Stimulated activated CD8-positive, alpha-beta memory T cell treated with anti-CD3 and anti-CD28 coated beads, Interleukin-7, amount 100 ng/mL, for 1 hour (primary cell): ENCODE measurements around the gene DES.

ENCODE experiments used
- DNase-seq, 2 donors: peaks; one replicate each; pipeline ENCODE4 v3.0.0-alpha.2; 2020; ENCODE audit warnings: low read depth in 2 of 2

Gene DES

DNA sequence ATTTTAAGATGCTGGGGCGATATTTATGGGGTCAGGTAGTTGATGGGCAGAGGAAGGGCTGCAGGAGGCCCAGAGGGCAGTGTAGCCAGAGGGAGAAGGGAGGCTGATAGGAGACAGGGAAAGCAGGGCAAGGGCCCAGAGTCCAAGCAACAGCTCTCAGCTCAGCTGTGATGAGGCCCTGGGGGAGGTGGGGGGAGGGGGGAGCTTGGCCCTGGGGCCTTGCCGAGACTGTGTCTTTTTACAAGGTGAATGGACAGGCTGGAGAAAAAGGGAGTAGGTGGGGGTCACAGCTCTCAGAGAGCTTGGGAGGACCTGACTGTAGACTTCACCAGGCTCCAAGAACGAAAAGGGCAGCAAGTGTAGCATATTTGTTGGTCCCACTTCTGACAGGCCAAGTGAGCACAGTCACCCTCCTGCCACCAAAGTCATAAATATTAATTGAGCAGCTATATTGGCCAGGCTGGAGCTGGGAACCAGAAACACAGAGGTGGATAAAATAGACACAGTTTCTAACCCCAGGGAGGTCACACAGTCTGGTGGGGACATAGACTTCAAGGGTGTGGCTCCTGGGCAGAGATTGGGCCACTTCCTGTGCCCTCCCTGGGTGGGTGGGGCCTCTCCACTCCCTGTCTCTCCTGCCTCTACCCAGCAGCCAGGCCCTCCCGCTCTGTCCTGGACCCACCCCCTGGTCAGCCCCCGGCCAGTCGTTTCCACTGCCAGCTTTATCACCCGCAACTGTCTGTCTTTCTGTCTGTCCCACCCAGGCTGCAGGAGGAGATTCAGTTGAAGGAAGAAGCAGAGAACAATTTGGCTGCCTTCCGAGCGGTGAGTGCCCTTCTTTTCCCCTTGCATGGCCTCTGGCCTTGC lies 1.4 kb downstream of the DES start:
- DNase-seq: no peak

DNA sequence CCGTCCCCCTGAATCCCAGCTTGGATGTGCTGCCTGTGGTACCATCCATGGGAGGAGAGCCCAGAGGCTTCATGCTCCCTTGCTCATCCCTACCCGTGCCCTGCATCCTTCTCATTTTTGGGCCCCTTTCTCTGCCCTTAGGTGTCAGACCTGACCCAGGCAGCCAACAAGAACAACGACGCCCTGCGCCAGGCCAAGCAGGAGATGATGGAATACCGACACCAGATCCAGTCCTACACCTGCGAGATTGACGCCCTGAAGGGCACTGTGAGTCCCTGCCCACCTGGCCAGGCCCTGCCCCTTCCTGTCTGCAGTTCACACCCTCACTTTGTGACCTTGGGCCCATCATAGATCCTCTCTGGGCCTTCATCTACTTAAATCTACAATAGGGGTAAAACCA lies 2.5 kb downstream of the DES start:
- no peak for DNase-seq

DNA sequence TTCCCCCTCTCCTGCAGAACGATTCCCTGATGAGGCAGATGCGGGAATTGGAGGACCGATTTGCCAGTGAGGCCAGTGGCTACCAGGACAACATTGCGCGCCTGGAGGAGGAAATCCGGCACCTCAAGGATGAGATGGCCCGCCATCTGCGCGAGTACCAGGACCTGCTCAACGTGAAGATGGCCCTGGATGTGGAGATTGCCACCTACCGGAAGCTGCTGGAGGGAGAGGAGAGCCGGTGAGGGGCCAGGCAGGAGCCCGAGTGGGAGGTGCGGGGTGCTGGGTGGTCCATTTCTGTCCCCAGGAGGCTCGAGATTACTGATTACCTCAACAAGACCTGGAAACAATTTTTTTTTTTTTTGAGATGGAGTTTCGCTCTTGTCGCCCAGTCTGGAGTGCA lies 3.1 kb downstream of the DES start:
- no peak for DNase-seq

DNA sequence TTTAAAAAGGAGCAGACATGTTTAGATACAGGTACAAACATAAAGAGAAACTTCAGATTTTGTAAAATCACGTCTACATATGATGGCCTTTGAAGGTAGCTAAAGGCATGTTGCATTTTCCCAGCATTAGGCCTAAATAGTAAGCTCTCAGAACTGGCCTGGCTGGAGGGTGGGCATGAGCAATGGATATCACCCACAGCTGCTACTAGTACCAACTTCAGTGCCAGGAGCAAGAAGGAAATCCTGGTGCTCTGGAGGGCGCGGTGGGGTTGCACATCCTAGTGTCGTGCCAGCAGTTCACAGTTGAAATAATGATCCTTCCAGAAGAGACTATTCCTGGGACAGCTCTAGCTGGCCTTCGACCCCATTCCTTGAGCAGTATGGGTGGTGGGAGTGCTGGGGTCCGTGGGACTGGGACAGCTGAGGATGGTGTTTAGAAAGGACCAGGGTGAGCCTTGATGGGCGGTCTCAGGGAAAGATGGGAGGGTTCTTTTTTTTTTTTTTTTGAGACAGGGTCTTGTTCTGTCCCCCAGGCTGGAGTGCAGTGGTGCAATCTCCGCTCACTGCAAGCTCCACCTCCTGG lies 4.9 kb downstream of the DES start:
- DNase-seq: no peak

DNA sequence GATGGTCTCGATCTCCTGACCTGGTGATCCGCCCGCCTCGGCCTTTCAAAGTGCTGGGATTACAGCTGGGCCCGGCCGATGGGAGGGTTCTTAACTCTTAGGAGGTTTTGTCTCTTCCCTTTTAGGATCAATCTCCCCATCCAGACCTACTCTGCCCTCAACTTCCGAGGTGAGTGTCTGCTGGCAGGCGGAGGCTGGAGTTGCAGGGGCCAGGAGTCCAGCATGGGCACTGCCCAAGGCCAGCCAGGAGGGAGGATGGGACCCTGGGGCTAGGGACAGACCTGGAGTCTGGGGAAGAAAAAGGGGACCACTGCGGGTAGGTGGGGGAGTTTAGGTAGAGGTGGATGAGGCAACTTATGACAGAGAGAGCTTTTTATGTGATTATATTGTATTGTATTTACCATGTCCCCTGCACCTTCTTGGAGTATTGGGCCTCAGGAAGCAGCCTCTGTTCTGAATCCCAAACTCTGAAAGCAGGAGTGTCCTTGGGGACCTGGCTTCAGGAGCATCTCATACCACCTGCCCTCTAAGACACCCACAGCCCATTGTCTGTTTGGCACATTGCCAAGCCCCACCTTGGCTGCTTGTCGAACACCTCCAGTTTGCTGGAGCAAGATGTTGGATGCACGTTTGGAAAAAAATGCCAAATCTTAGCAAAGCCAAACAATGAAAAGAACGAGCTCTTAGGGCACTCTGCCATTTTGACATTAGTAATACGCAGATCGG lies 5.6 kb downstream of the DES start:
- DNase-seq: no peak

DNA sequence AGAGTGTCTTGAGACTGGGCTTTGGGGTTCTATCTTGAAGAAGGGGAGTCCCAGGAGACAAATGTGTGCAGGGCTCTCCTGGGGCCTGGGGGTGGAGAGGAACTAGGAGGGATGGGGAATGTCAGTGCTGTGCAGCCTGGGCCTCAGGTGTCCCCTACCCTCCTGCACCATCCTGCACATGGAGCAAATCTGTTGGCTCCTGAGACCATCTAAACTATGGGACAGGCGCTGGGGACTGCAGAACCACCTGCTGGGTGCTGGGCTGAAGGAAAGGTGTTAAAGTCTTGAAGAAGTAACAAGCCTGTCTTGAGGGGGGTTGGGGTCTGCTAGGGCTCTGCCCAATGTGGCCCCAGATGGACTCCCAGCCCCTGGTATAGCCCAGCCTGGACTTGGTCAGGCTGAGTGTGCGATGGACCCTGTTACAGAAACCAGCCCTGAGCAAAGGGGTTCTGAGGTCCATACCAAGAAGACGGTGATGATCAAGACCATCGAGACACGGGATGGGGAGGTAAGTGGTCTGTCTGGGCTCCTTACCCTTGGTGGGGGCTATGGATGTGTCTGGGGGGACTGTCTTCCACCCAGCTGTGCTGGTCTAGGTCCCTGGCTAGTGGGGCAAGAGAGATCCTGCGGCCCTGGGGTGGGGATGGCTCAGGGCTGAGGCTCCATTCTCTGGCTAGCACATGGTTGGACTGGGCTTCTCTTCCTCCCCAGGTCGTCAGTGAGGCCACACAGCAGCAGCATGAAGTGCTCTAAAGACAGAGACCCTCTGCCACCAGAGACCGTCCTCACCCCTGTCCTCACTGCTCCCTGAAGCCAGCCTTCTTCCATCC lies 7.3 kb downstream of the DES start:
- DNase-seq: no peak

DNA sequence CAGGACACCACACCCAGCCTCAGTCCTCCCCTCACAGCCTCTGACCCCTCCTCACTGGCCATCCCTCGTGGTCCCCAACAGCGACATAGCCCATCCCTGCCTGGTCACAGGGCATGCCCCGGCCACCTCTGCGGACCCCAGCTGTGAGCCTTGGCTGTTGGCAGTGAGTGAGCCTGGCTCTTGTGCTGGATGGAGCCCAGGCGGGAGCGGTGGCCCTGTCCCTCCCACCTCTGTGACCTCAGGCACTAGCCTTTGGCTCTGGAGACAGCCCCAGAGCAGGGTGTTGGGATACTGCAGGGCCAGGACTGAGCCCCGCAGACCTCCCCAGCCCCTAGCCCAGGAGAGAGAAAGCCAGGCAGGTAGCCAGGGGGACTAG lies 7.9 kb downstream of the DES start:
- no peak for DNase-seq

DNA sequence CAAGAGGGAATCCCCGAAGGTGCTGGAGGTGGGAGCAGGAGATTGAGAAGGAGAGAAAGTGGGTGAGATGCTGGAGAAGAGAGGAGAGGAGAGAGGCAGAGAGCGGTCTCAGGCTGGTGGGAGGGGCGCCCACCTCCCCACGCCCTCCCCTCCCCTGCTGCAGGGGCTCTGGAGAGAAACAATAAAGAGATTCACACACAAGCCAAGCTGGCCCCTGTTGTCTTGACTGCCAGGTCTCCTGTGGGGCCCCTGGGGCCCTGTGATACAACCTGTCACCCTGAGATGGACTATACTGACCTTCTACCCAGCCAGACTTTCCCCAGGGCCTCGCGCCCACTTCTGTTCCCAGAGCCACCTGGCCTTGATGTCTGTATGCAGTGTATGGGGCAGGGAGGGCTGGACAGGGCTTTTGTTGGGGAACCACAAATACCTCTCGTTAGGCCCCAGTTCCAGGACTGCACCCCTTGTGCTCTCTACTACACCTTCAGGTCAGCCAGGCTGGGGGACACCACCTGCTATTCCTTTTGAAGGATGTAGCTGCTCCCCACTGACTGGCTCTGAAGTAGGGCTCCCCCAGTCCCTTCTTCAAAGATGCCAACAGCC lies 8.5 kb downstream of the DES start:
- no peak for DNase-seq

DNA sequence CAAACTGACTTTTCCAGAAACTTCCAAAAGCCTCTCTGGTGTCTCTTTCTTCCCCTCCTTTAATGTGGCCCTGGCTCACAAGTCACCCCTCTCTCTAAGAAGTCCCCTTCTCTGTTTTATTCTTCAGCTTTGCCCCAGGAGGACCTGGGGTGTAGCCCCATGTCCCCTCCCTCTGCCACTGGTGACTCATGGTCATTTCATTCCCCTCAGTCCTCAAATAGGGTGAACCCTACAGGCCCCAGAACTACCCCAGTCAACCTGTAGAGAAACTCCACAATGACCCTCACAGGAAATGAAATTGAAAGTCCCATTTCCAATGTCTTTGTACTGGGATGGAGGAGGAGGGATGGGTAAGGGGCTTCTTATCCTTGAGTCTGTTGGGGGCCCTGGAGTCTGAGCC lies 10.3 kb downstream of the DES start:
- no peak for DNase-seq

DNA sequence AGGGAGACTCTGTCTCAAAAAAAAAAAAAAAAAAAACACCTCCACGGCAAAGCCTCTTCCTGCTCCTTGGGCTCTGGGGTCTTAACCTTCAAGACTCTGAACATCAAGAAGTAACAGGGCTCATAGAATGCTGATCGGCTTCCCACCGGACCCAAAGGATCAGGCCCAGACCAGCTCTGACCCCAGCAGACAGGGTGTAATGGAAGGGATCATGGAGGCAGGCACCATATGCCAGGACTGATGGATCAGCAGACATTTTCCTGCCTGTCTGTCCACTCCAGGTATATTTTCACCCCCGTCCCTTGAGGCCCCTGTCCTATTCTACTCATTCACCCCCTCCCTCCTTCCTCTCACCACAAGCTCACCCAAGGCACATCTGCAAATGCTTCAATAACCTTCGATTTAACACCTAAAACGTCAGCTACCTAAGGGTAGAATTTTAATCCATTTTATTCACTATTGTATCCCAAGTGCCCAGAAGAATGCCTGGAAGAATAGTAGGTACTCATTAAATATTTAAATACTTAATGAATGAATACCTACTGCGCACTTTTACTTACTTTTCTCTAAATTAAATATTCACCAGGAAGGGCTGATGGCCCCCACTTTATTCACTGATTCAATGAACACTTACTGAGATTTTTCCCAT lies 11.9 kb downstream of the DES start:
- no peak for DNase-seq

DNA sequence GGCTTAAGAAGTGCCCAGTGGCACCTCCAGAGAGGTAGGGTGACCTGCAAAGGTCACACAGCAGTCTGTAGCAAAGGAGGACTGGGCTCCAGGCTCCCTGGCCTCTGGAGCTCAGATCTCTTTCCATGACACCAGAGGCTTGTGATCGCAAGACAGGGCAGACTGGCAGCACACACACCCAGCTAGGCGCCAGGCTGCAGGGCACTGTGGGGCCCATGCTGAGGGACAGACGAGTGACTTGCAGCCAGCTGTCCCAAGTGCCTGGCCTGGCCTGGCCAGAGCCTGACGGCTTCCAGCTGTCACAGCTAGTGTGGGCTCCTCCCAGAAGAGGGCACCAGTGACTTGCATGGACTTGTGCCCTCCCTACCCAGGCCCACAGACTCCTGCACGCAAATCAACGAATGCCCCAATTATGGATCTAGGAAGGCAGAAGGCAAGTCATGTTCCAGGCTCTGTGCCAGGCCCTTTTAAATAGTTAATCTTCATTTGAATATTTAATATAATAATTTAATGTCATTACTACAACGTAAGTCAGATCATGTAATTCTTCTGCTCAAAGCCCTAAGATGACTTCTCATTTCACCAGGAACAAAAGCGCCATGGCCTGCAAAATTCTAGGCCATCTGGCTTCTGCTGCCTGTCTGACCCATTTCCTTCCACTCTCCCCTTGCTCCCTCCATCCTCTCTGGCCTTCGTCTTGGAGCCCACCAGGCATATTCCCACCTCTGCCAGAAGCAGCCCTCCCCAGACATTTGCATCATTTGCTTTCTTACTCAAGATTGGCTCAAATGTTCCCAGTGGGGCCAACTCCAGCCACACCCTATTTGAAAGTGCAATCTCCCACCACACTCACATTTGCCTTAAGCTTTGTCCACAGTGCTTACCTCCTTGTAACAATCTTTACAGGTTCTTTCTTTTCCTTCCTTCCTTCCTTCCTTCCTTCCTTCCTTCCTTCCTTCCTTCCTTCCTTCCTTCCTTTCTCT lies 12.7 kb downstream of the DES start:
- DNase-seq: no peak

DNA sequence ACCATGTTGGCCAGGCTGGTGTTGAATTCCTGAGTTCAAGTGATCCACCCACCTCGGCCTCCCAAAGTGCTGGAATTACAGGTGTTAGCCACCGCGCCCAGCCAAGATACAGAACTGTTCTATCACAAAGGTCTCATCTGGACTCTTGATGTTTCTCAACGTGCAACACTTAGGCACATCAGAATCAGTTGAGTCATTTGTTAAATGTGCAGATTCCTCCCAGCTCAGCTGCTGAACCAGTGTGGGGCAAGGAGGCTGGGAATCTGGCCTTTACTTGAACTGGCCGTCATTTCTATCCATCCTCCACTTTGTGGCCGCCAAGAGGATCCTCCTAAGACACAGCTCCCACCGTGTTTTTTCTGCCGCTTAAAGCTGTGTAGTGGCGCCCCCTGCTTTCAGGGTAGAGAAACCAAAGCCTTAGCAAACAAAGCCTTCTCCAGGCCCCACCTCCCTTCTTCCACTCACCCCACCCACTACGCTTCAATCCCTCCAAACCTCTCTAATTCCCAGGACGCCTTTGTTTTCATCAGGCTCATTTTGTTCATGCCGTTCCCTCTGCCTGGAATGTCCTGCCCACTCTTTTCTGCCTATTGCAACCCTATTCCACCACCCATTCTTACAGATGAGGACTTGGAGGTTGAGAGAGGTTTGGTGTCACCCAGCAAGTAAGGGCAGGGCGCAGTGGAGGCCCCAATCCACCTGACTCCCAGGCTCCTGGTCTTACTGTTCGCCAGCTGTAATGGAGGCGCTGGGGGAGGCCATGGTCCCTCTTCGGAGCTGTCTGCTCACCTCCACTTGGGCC lies 15.7 kb downstream of the DES start:
- no peak for DNase-seq

DNA sequence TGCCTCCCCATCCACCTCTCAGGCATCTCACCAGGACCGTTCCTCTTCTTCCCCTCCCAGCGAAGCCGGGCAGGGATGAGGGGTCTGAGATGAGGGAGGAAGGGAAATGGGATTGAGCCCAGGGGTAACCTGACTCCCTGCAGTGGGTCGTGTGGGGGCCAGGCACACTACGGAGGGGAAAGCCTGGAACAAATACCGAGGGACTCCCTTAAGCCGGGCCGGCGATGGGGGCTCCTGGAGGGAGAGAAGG lies 16.2 kb downstream of the DES start:
- DNase-seq: no peak

DNA sequence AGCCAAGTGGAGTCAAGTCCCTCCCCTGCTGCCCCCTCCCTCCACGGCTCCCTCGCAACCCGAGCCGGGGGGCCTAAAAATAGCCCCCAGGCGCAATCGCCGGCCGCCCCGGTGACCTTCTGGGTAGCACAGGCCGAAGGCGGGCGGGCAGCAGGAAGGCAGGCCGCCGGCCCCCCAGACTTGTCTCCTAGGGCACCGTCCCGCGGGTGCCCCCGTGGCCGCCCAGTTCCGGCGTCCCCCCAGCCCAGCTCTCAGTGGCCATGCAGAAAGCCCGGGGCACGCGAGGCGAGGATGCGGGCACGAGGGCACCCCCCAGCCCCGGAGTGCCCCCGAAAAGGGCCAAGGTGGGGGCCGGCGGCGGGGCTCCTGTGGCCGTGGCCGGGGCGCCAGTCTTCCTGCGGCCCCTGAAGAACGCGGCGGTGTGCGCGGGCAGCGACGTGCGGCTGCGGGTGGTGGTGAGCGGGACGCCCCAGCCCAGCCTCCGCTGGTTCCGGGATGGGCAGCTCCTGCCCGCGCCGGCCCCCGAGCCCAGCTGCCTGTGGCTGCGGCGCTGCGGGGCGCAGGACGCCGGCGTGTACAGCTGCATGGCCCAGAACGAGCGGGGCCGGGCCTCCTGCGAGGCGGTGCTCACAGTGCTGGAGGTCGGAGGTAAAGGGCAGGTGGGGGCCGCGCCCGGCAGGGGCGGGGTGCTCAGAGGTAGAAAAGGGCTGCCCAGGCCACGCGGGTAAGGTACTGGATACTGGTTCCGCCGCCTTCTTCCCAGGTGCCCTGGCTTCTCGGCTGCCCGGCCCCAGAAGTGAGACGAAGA lies 16.7 kb downstream of the DES start, which contains the start of gene SPEG:
SPEG (plus strand) TSS at position 126 of the 808 bp plus-strand sequence; CDS start at position 261, 135 bp downstream.
- no peak for DNase-seq

DNA sequence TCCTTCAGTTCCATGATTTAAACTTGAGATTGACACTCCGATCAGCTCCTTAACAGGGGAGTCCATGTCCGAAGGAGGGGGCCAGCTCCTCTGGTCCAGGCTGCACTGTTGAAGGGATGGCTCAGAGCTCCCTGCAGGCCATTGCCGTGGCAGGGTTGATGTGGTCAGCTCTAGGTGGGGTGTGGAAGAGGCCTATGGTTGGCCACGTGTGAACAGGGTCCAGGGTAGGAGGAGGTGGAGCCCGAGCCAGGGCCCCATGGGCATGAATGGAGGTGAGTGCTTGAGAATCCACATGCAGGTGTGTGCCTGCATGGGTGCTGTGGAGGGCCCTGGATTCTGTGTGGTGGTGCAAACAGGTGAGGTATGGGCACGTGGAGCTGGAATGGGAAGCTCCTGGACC lies 17.5 kb downstream of the DES start:
- no peak for DNase-seq

DNA sequence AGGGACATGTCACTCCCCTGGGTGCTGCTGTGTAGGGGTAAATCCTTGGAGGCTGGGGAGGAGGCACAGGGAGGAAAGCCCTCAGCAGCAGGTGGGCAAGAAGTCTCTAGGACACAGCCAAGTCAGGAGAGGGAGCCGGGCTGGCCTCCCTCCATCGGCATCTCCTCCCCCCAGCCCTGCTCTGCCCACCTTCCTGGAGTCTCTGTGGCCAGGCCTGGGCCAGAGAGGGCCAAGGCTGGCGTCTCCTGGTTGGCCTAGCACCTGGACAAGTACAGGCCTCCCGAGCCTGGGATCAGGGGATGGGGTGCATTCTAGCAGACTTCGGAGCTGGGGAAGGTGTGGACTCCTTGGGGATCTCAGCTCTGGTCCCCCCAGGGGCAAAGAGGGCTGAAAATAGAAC lies 18.3 kb downstream of the DES start:
- DNase-seq: no peak

DNA sequence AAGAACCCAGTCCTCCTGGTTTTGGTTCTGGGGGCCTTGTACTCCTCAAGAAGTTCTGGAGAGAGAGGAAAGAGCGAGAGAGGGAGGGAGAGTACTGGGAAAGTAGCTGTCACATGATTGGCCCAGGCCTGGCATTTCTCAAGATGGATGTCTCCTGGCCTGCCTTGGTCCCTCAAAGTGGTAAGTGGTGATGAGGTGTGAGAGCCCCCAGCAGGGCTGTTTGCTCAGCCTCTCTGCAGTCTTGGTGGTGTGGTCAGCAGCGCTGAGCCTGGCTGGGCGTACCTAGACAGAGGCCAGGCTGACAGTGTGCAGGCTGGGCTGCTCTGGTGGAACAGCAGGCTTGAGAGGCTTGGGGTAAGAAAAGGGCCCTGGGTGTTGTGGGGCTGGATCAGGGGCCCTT lies 19.0 kb downstream of the DES start:
- no peak for DNase-seq

DNA sequence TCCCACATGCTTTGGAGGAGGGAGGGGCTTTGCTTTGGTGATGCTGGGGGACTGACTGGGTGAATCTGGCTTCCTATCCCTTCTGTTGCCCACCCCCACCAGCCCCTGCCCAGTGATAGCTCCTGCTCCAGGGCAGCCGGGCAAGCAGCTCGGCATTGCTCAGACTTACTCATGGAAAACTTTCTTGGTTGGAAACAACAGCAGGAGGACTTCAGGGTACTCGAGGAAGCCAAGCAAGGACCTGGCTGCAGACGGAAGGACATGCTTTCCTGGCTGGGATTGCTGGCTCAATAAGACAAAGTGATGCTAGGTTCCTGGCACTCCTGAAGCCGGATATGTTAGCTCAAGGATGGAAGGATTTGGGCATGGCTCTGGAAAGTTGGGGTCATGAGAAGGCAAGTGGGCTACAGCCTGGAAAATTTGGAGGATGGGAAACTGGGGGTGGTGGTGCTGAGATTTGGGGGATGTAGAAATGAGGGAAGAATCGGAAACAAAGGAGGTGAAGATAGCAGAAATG lies 19.6 kb downstream of the DES start:
- DNase-seq: no peak
